Activated CD4-positive, alpha-beta T cell treated with anti-CD3 and anti-CD28 coated beads, Interleukin-2, amount 10 ng/mL, durations not matched to agents 7 days and 5 days (primary cell): Measurements from ENCODE around the gene SYNE1. TPM values are rescaled to one million over a fixed set of nuclear protein-coding genes. Genes with fewer than 3 reads are reported as not detected.

Experiments
- CTCF ChIA-PET: fragments of 350-600 bp; sonication (Branson Sonifier 250); formaldehyde crosslinking; loops from one replicate; lab custom pipeline; 2021; ENCODE audit warnings: antibody characterized with exemption; lab: Charles Lee
- POLR2A ChIA-PET: fragments of 350-600 bp; sonication (Branson Sonifier 250); formaldehyde crosslinking; loops from one replicate; lab custom pipeline; 2021; ENCODE audit warnings: antibody characterized with exemption; lab: Charles Lee
- DNase-seq: peaks from one replicate; pipeline ENCODE4 v3.0.0-alpha.2; 2020
- H3K27ac Mint-ChIP-seq: one replicate; pipeline ENCODE4 v1.8.0; 2021; ENCODE audit warnings: mild to moderate bottlenecking, moderate library complexity, mixed read lengths
- H3K27me3 Mint-ChIP-seq: one replicate; pipeline ENCODE4 v1.8.0; 2021; ENCODE audit warnings: mixed read lengths
- H3K36me3 Mint-ChIP-seq: one replicate; pipeline ENCODE4 v1.8.0; 2021; ENCODE audit warnings: low read depth, mixed read lengths
- H3K4me1 Mint-ChIP-seq: one replicate; pipeline ENCODE4 v1.8.0; 2021; ENCODE audit warnings: mixed read lengths
- H3K4me3 Mint-ChIP-seq: one replicate; pipeline ENCODE4 v1.8.0; 2021; ENCODE audit warnings: mild to moderate bottlenecking, moderate library complexity, mixed read lengths
- H3K9me3 Mint-ChIP-seq: one replicate; pipeline ENCODE4 v1.8.0; 2021; ENCODE audit warnings: mixed read lengths
- total RNA-seq, 2 experiments: library from RNA; stranded (reverse); gene quantifications; one replicate each; pipeline ENCODE4 v1.2.3, GENCODE V29; 2021

The SYNE1 gene
- total RNA-seq, 2 experiments from 2014 or later: 98.4 to 99.3 TPM

DNA sequence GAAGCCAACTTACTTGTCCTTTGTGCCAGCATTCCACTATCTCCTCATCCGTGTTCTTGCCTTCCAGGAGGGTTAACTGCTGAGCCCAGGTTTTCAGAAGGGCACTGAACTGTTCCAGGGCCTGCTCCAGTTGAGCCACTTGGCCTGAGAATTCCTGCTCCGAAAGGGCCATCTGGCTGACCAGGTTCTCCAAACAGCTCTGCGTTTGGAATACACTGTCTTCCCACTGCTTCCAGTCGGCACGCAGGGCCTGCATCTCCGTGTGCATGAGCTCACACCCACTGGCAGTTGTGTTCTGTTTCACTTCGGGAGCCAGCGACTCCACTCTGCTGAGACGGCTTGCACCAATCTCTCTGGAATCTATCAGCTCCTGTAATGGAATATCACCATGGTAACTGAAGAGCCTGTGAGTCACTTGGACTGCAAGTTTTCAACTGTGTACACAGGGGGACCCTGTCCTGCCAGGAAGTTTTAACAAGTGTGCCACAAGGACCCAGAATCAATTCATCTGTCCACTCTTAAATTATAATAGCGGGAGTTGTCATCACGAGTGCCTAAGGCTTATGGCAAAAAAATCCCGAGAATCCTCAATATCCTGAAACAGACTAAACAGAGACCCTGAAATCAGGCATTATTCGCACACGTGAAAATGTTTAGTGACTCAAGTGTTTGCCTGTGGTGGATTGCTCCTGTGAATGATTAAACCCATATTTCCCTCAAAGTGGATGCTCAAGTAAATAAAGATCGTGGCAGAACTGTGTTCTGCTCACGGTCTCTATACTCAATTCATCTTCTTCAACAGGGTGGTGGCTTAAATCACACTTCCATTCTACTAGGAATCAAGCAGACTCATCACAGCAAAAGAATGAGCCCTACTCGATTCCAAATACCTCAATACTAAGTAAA is 255.9 kb downstream of the SYNE1 start:
- CTCF ChIA-PET: no interaction called here
- no peak for DNase-seq
- POLR2A ChIA-PET: no interaction called here
- H3K9me3 Mint-ChIP-seq: no peaks in the 10 kb centered on the region
- H3K27me3 Mint-ChIP-seq: peaks cover 13% of the 10 kb centered on the region
- no peaks in the 10 kb centered on the region for H3K36me3 Mint-ChIP-seq
- H3K4me3 Mint-ChIP-seq: no peak overlapping the region
- H3K27ac Mint-ChIP-seq: no peak overlapping the region
- no peaks in the 10 kb centered on the region for H3K4me1 Mint-ChIP-seq

DNA sequence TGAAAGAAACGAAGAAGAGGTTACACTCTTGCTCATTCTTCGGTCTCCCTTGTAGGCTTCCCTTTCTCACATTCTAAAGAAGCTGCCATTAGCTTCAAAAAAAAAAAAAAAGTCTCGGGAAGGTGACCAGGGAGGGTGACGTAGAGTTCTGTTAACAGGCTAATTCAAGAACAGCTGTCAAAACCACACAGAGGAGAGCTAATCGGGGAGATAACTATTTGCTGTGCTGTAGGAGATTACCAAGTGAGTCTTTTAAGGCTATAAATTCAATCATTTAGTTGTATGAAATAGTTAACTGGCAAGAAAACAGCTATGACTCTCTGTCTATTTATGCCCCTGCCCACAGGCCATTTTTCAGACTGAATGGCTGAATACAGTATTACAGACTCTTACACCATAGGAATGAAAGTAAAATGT is 256.8 kb downstream of the SYNE1 start:
- Mint-ChIP-seq H3K36me3 (no peaks in the 10 kb centered on the region), H3K27me3 (peaks cover 13% of the 10 kb centered on the region), H3K4me1 (no peaks in the 10 kb centered on the region), H3K9me3 (no peaks in the 10 kb centered on the region), H3K27ac (no peak overlapping the region), H3K4me3 (no peak overlapping the region)
- DNase-seq: no peak
- POLR2A ChIA-PET: no interaction called here
- CTCF ChIA-PET: no interaction called here

DNA sequence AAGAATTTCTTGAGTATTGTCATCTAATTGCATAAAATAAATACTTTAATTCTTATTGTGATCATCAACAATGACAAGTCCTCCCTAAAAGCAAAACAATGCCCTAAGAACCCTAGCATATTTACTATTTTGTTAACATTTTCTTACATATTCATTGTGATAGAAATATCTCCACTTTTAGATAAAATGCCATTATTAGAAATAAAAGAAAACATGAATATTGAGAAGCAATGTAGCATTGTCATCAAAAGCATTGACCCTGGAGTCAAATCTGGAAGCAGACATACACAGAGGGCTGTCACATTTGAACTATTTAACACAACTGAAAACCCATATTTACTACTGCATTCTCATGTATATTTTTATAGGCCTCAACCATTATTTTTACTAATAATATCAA is 257.7 kb downstream of the SYNE1 start:
- Mint-ChIP-seq H3K27me3 (peaks cover 13% of the 10 kb centered on the region), H3K4me3 (no peak overlapping the region), H3K27ac (no peak overlapping the region), H3K4me1 (no peaks in the 10 kb centered on the region), H3K36me3 (no peaks in the 10 kb centered on the region), H3K9me3 (no peaks in the 10 kb centered on the region)
- ChIA-PET CTCF (no interaction called here), POLR2A (no interaction called here)
- DNase-seq: no peak

DNA sequence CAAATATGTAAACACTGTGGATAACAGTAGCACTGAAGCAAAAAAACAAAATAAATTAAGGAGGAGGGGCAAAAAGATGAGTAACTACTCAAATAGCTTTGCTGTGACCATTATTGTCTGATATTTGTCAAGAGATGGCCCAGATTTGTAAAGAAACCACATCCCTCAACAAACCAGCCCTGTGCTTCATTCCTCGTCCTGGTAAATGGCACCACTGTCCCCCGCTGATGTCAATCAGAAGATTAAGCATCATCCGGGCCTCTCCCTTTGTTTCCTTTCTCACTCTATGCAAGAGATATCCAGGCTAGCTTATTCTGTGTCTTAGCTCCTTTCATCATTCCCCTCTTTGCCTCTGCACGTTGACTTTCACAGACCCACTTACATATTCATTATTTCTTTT is 259.0 kb downstream of the SYNE1 start:
- H3K27me3 Mint-ChIP-seq: peaks cover 3% of the 10 kb centered on the region
- POLR2A ChIA-PET: no interaction called here
- CTCF ChIA-PET: no interaction called here
- no peak overlapping the region for H3K27ac Mint-ChIP-seq
- H3K4me3 Mint-ChIP-seq: no peak overlapping the region
- H3K36me3 Mint-ChIP-seq: no peaks in the 10 kb centered on the region
- DNase-seq: no peak
- H3K4me1 Mint-ChIP-seq: no peaks in the 10 kb centered on the region
- no peaks in the 10 kb centered on the region for H3K9me3 Mint-ChIP-seq

DNA sequence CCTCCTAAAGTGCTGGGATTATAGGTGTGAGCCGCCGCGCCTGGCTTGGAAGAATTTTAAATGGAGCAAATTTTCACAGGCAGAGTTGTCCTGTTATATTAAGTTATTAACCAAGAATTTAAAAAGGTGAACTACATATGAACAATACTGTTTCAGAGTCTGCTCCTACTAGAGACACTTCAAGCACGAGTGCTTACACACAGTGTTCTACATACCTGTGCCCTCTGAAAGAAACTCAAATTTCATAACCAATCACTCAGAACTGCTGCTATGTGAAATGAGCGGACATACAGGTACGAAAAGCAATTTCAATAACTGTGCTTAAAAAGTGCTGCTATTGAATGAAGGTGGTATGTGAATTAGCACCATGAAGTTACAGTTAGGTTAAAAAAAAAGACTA is 262.0 kb downstream of the SYNE1 start:
- Mint-ChIP-seq H3K36me3 (no peaks in the 10 kb centered on the region), H3K9me3 (no peaks in the 10 kb centered on the region), H3K4me3 (no peak overlapping the region), H3K27ac (no peak overlapping the region), H3K27me3 (peaks cover 6% of the 10 kb centered on the region), H3K4me1 (no peaks in the 10 kb centered on the region)
- no peak for DNase-seq
- CTCF ChIA-PET: no interaction called here
- POLR2A ChIA-PET: no interaction called here

DNA sequence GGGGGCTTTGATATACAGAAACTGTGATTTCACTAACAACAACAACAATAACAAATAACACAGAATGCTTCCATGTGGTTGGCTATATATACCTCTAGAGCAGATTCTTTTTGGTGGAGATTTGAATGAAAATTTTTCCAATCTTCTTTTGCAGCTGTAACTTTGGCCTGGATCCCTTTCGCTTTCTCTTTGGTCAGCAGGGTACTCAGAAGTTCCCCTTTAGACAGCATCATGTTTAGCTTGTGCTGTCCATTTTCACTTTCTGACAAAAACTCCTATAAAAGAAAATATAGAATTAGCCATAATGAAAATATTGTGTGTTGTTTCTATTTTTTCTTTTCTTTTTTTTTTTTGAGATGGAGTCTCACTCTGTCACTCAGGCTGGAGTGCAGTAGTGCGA is 264.2 kb downstream of the SYNE1 start:
- H3K9me3 Mint-ChIP-seq: no peaks in the 10 kb centered on the region
- no peaks in the 10 kb centered on the region for H3K36me3 Mint-ChIP-seq
- no peaks in the 10 kb centered on the region for H3K4me1 Mint-ChIP-seq
- H3K27ac Mint-ChIP-seq: no peak overlapping the region
- no peak overlapping the region for H3K4me3 Mint-ChIP-seq
- ChIA-PET POLR2A (no interaction called here), CTCF (interaction anchor here (0.6 kb wide), 1 partner anchor 696 kb away, joined by 5 read pairs; no protein-coding TSS in a partner anchor)
- no peak for DNase-seq
- peaks cover 8% of the 10 kb centered on the region for H3K27me3 Mint-ChIP-seq

DNA sequence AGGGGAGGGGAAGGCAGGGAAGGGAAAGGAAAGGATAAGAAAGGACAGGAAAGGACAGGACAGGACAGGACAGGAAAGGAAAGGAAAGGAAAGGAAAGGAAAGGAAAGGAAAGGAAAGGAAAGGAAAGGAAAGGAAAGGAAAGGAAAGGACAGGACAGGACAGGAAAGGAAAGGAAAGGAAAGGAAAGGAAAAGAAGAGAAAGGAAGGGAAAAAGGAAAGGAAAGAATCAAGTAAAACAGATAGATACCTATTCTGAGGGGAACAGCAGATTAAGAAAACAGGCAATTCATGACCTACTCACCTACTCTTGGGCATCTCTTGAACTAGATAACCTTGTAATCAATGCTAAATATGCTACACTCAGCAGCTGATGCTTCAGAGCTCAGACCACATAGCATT is 265.4 kb downstream of the SYNE1 start:
- no peak overlapping the region for H3K27ac Mint-ChIP-seq
- no peaks in the 10 kb centered on the region for H3K36me3 Mint-ChIP-seq
- H3K27me3 Mint-ChIP-seq: peaks cover 8% of the 10 kb centered on the region
- no peaks in the 10 kb centered on the region for H3K4me1 Mint-ChIP-seq
- no peaks in the 10 kb centered on the region for H3K9me3 Mint-ChIP-seq
- CTCF ChIA-PET: no interaction called here
- no peak for DNase-seq
- POLR2A ChIA-PET: no interaction called here
- H3K4me3 Mint-ChIP-seq: no peak overlapping the region

DNA sequence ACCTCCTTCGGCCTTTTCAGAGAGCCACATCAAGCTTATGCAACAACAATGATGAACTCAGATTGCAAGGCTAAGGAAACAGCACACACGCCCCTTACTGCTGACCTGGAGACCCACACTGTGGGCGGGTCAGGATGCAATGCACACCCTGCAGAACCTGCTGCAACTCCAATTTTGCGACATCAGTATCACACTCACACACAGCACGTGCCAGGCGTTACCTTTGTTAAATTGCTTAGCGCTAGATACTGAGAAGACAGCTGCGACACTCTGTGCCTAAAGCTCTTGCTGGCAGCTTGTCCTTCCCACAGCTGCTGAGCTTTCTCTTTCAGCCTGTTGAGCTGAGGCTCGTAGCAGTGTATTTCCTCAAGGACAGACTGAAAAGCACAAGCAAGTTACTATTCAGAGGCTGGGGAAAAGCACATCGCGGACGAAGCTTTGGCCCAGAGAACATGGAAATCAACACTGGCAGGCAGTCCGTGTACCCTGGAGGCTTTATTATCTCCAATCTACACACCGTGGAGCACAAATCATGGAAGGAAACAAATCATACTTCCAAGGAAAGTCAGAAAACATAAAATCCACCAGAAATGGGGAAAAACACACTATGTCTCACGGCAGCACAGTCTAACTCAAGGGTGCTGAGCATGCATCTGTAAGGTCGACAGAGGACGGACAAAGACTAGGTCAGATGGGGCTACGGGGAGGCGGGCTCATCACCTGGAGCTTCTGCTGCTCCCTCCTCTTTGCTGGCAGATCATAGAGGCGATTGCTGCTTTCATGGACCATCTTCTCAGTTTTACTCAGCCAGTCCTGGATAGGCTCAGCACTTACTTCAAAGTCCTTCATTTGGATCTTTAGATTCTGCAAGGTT is 268.2 kb downstream of the SYNE1 start:
- Mint-ChIP-seq H3K9me3 (no peaks in the 10 kb centered on the region), H3K4me1 (no peaks in the 10 kb centered on the region), H3K4me3 (no peak overlapping the region), H3K36me3 (no peaks in the 10 kb centered on the region), H3K27ac (no peak overlapping the region), H3K27me3 (peaks cover 11% of the 10 kb centered on the region)
- no peak for DNase-seq
- CTCF ChIA-PET: interaction anchor here (0.6 kb wide), 1 partner anchor 1314 kb away, joined by 5 read pairs; no protein-coding TSS in a partner anchor
- POLR2A ChIA-PET: no interaction called here

DNA sequence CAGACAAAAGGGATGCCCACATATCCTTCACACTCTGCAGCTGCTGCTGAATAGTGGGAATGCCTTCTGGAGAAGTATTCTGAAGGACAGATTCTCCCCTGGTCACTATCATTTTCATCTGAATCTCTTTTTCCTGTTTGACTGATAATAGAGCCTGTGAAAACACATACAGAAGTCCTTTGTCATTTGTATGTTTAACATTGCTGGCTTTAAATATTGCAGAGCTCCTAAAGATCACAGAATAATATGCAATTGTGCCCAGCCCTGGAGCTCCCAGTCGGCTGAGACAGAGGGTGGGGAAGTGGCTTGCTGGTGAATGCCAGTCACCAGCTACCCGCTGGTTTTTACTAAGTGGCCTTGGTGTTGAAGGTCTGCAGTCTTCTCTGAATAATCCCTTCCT is 272.3 kb downstream of the SYNE1 start:
- Mint-ChIP-seq H3K4me1 (no peaks in the 10 kb centered on the region), H3K27me3 (peaks cover 3% of the 10 kb centered on the region), H3K27ac (no peak overlapping the region), H3K4me3 (no peak overlapping the region), H3K36me3 (no peaks in the 10 kb centered on the region), H3K9me3 (no peaks in the 10 kb centered on the region)
- ChIA-PET CTCF (interaction anchor here (0.6 kb wide), 1 partner anchor 212 kb away, joined by 3 read pairs; no protein-coding TSS in a partner anchor), POLR2A (no interaction called here)
- no peak for DNase-seq

DNA sequence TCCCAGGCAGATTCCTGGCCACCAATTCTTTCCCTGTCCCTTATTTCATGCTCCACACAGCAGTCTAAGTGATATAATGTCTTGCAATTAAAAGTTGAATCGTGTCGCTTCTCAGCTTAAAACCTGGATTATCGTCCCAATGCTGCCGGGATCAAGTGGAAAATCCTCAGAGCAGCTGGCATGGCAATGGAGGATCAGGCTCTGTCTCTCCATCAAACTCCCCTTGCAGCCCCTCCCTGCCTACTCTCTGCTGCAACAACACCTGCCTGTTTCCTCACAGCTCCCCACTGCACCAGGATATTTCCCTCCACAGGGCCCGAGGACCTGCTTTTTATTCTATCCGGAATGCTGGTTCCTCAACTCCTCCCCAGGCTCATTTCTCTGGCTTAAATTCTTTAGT is 277.1 kb downstream of the SYNE1 start:
- Mint-ChIP-seq H3K27me3 (peaks cover 5% of the 10 kb centered on the region), H3K36me3 (no peaks in the 10 kb centered on the region), H3K27ac (no peak overlapping the region), H3K9me3 (no peaks in the 10 kb centered on the region), H3K4me3 (no peak overlapping the region), H3K4me1 (peaks cover 2% of the 10 kb centered on the region)
- ChIA-PET POLR2A (no interaction called here), CTCF (interaction anchor here (0.6 kb wide), 1 partner anchor 202 kb away, joined by 3 read pairs; no protein-coding TSS in a partner anchor)
- DNase-seq: no peak

DNA sequence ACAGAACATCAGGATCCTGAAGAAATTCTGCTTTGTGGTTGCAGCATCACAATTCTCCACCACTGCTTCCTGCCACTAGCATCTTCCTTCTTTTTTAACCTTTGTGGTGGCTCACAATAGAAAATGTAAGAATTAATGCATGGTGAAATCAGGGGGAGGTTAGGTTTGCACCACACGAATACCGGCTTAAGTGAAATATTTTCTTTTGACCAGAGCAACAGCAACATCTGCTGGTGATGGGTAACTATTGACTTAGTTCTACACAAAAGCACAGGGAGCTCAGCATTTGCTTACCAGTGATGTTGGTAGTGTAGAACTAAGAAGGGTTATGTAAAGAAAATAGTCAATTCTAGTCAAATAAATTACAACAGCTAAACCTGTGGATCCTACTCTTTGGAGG is 280.5 kb downstream of the SYNE1 start:
- CTCF ChIA-PET: interaction anchor here (0.6 to 0.8 kb wide), 2 partner anchors 124 to 675 kb away, joined by 3 read pairs; no protein-coding TSS in a partner anchor
- peak; percentile 45 for DNase-seq
- no peak overlapping the region for H3K27ac Mint-ChIP-seq
- H3K27me3 Mint-ChIP-seq: peaks cover 5% of the 10 kb centered on the region
- no peaks in the 10 kb centered on the region for H3K36me3 Mint-ChIP-seq
- H3K4me1 Mint-ChIP-seq: peaks cover 2% of the 10 kb centered on the region
- POLR2A ChIA-PET: no interaction called here
- no peak overlapping the region for H3K4me3 Mint-ChIP-seq
- no peaks in the 10 kb centered on the region for H3K9me3 Mint-ChIP-seq

DNA sequence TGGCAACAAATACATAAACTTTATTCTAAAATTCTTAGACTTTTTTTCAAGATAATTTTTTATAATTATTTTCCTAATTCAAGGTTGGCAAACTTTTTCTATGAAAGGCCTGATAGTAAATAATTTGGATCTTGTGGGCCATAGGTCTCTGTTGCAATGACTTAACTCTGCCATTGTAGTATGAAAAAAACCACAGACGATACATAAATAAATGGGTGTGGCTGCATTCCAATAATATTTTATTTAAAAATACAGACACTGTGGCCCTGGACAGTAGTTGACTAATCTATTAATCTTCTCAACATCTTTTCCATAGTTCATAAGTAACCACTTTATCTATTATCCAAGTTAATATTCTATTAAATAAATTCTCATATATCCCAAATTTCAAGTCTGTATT is 281.1 kb downstream of the SYNE1 start:
- no peaks in the 10 kb centered on the region for H3K9me3 Mint-ChIP-seq
- no peak overlapping the region for H3K27ac Mint-ChIP-seq
- no peaks in the 10 kb centered on the region for H3K36me3 Mint-ChIP-seq
- no peak for DNase-seq
- H3K4me3 Mint-ChIP-seq: no peak overlapping the region
- peaks cover 2% of the 10 kb centered on the region for H3K4me1 Mint-ChIP-seq
- H3K27me3 Mint-ChIP-seq: peaks cover 5% of the 10 kb centered on the region
- POLR2A ChIA-PET: no interaction called here
- CTCF ChIA-PET: no interaction called here

DNA sequence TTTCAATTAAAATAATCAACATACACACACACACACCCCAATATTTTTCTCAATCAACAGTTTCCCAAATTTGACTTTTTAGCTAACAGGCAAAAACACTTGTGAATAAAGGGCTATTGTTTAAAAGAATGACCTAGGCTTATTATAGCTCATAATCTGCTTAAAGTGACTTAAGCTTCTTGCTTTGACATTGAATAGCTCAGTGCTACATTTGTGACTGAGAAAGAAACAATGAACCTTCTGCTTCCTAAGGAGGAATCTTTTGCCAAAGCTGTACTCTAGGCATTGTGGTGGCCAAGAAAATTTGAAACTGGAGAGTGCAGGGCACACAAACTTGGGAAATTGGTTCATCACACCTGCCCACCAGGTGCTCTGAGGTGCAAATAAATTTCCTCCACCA is 282.0 kb downstream of the SYNE1 start:
- no peak for DNase-seq

More for the DNA sequence above, 282.0 kb downstream of the SYNE1 start:
- Mint-ChIP-seq H3K9me3 (no peaks in the 10 kb centered on the region), H3K36me3 (no peaks in the 10 kb centered on the region), H3K4me1 (peaks cover 2% of the 10 kb centered on the region), H3K27ac (no peak overlapping the region), H3K4me3 (no peak overlapping the region), H3K27me3 (peaks cover 5% of the 10 kb centered on the region)
- ChIA-PET POLR2A (no interaction called here), CTCF (interaction anchor here (0.6 kb wide), 1 partner anchor 1454 kb away, joined by 4 read pairs; no protein-coding TSS in a partner anchor)
